ENCODE measurements around the gene SCFD2. TPM values are rescaled to one million over a fixed set of nuclear protein-coding genes. Genes with fewer than 3 reads are reported as not detected.

SCFD2 gene
- total and polyA plus RNA-seq, 2 of the 8 experiments (the other 6 are each of a cell fraction or from before 2014, with no cell fraction given), result 6.2 to 10.2 TPM

- no peak for TF ChIP-seq CHD7 (IDR thresholded peaks at IDR 0.05; ENCODE audit: insufficient replicate concordance, low read length)
- no peak for TF ChIP-seq ZNF274 (IDR thresholded peaks at IDR 0.05; ENCODE audit: borderline replicate concordance, extremely low read depth, low read length)
- no peak for TF ChIP-seq BCL11A (IDR thresholded peaks at IDR 0.05; ENCODE audit: low read depth in 2 of 2, low read length in 2 of 2)
- TF ChIP-seq SIN3A (conservative IDR thresholded peaks at IDR 0.05 in 1 of 2, IDR thresholded peaks at IDR 0.05 in 1 of 2; ENCODE audit: low read depth in 1 of 2, low read length in 2 of 2), result no peak
Observed at GRCh38 chr4:52968691-52969090, 397.2 kb downstream of the SCFD2 start (continued).

Measured in H1 (cell line).